Breast epithelium (tissue), 4 donors: Measurements from ENCODE around the gene HLA-DMA. TPM values are rescaled to one million over a fixed set of nuclear protein-coding genes. Genes with fewer than 3 reads are reported as not detected.
A peak's percentile ranks its signal among the peaks of the same experiment; 100 is the strongest.

ENCODE experiments used
- DNase-seq, 2 donors: peaks; one replicate each; pipeline ENCODE4 v3.0.0-alpha.2; 2019; ENCODE audit warnings: low spot score in 2 of 2
- H3K27ac ChIP-seq, 2 donors: fragments of 200-600 bp; sonication (generic) in 1 of 2; one replicate each; pipeline ENCODE4 v1.5.1; 2016 to 2019; ENCODE audit warnings: mild to moderate bottlenecking in 1 of 2
- H3K27me3 ChIP-seq, 2 donors: fragments of 200-600 bp; sonication (generic) in 1 of 2; one replicate each; pipeline versions ENCODE4 v1.5.1 to v1.6.0; 2017 to 2019; ENCODE audit warnings: control low read depth in 1 of 2, mild to moderate bottlenecking in 1 of 2
- H3K36me3 ChIP-seq: fragments of 200-600 bp; one replicate; pipeline ENCODE4 v1.5.1; 2019
- H3K4me1 ChIP-seq, 2 donors: fragments of 200-600 bp; sonication (generic); one replicate each; pipeline ENCODE4 v1.5.1; 2016 to 2019; ENCODE audit warnings: control low read depth in 1 of 2
- H3K4me3 ChIP-seq, 3 donors: fragments of 200-600 bp; sonication (generic); 1 replicate in 2 of 3; 2 replicates in 1 of 3; pipeline ENCODE4 v1.5.1; 2016 to 2019; ENCODE audit warnings: mild to moderate bottlenecking in 3 of 3, moderate library complexity in 2 of 3
- H3K9me3 ChIP-seq, 2 donors: fragments of 200-600 bp; sonication (generic) in 1 of 2; one replicate each; pipeline ENCODE4 v1.5.1; 2016 to 2019; ENCODE audit warnings: control low read depth in 1 of 2
- POLR2A ChIP-seq: fragments of 450-650 bp; IDR thresholded peaks from one replicate; pipeline ENCODE4 v1.6.1; 2016; ENCODE audit warnings: antibody characterized with exemption, mild to moderate bottlenecking, moderate library complexity
- POLR2AphosphoS5 ChIP-seq, 3 donors: sonication (generic); formaldehyde crosslinking; IDR thresholded peaks; one replicate each; pipeline ENCODE4 v1.6.1; 2017; ENCODE audit warnings: antibody characterized with exemption in 3 of 3
- intact Hi-C: fragments of 100-400 bp; cut with DNase I; formaldehyde crosslinking; loops from one replicate; pipeline ENCODE4 v1.15.1; 2023; ENCODE audit warnings: low total_unique reads
- total RNA-seq, 3 donors: library from RNA; depleted of rRNA; stranded (reverse); fragments of >200 nt; gene quantifications; one replicate each; pipeline ENCODE4 v1.1.0, GENCODE V29; 2016
- TF ChIP-seq, protein P1 (sequence below), 3 donors: fragments of 450-650 bp; IDR thresholded peaks; one replicate each; pipeline ENCODE4 v1.5.1; 2016 to 2017; ENCODE audit warnings: antibody characterized with exemption in 3 of 3, mild to moderate bottlenecking in 3 of 3, moderate library complexity in 3 of 3

HLA-DMA gene
- total RNA-seq, 3 donors from 2014 or later = 28.5 to 41.9 (median 30.9) TPM

DNA sequence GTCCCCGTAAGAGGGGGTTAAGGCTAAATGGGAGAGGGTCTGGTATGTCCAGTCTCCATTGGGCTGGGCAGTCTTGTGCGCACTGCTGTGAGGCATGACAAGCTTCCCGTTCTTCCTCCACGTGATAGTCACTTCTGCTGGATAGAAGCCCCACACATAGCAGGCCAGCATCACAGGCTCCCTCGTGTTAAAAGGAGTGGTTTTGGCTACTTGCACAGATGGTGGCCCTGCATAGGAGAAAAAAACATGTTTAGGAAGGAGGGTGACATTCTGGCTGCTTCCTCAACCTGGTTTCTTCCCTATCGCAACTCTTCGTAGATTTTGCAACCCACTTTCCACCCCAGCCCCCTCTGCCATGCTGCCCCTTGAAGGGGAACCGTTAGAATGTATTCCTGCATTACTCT, 15.7 kb downstream of the HLA-DMA start:
- no peaks in the 10 kb centered on the region for H3K4me1 ChIP-seq
- TF ChIP-seq POLR2AphosphoS5 (IDR thresholded peaks at IDR 0.05) = peak in 1 of 3 donors; percentile 27
- TF ChIP-seq, protein P1, sequence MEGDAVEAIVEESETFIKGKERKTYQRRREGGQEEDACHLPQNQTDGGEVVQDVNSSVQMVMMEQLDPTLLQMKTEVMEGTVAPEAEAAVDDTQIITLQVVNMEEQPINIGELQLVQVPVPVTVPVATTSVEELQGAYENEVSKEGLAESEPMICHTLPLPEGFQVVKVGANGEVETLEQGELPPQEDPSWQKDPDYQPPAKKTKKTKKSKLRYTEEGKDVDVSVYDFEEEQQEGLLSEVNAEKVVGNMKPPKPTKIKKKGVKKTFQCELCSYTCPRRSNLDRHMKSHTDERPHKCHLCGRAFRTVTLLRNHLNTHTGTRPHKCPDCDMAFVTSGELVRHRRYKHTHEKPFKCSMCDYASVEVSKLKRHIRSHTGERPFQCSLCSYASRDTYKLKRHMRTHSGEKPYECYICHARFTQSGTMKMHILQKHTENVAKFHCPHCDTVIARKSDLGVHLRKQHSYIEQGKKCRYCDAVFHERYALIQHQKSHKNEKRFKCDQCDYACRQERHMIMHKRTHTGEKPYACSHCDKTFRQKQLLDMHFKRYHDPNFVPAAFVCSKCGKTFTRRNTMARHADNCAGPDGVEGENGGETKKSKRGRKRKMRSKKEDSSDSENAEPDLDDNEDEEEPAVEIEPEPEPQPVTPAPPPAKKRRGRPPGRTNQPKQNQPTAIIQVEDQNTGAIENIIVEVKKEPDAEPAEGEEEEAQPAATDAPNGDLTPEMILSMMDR (IDR thresholded peaks at IDR 0.05) = no peak
- H3K27ac ChIP-seq = no peak overlapping the region
- no peaks in the 10 kb centered on the region for H3K36me3 ChIP-seq
- DNase-seq = no peak
- no peaks in the 10 kb centered on the region for H3K27me3 ChIP-seq
- H3K9me3 ChIP-seq = no peaks in the 10 kb centered on the region
- intact Hi-C loops = no loop called here
- H3K4me3 ChIP-seq = no peak overlapping the region

DNA sequence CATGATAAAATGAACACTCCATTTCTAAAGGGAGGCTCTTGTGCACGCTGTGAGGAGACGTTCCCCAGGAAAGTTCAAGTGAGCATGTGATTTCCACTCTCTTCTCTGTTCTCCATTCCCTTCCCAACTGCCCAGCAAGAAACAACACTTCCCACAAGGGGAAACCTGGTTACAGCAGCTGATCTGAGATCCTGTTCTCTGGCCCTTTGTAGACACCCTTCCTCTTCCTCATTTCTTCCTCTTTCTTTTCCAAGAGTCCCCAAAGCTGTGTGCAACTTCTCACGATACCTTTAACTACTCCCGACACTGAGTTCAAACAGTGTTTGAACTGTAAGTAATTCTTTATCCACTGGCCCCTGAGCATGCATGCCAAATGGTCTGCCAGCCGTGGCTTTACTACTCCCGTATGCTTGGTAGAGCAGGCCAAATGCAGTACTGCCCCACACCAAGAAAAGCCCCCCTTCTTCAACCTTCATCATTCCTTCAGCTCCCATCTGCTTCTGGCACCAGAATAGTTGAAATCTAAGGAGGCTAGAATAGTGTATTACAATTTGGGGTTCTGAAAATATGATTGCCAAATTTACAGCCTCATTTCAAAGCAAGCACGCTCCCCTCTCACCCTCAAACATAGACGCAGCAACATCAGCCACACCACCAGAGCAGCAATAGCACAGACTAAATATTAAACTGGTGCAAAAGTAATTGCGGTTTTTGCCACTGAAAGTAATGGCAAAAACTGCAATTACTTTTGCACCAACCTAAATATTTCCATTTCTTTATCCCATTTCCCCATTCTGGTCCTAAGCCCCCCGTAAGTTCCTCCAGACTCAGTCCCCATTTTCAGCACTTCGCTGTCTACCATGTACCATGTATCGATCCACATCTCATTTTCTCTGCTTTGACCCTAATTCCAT, 16.4 kb downstream of the HLA-DMA start:
- intact Hi-C loops = no loop called here
- no peak overlapping the region for H3K27ac ChIP-seq

DNA sequence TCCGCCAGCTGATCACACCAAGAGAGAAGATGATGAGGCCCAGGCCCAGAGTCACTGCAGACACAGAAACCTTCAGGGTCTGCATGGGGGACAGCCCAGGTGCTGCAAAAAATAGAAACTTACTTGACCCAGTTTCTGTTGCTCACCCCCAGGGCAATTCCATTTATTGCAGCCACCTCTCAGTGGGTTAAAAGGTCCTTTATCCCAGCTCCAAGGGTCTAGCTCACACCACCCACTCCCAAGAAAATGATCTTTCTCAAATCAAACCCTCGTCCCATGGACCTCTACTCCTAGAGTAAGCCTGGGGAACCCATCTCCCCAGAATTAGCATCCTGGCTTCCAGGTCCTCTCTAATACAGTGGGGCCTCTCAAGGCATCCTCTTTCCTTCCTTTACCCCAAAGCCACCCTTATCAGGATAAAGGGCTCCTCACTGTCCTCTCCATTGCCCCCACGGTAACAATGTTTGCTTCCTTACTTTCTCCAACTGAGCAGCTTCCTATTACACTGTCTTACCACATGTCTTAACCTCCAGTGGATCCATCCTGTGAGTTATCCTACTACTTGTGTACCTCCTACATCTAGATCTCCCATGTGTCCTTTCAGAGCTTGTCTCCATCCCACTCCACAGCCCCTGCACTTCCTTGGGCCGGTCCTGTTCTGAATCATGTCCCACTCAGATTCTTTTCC, 17.2 kb downstream of the HLA-DMA start:
- no peaks in the 10 kb centered on the region for H3K9me3 ChIP-seq
- no peaks in the 10 kb centered on the region for H3K36me3 ChIP-seq
- intact Hi-C loops = no loop called here
- no peaks in the 10 kb centered on the region for H3K4me1 ChIP-seq
- TF ChIP-seq, protein P1 (IDR thresholded peaks at IDR 0.05) = no peak
- no peak for TF ChIP-seq POLR2AphosphoS5 (IDR thresholded peaks at IDR 0.05)
- TF ChIP-seq POLR2A = no peak
- H3K4me3 ChIP-seq = no peak overlapping the region
- DNase-seq = no peak
- no peak overlapping the region for H3K27ac ChIP-seq
- H3K27me3 ChIP-seq = no peaks in the 10 kb centered on the region

More for the DNA sequence above, 16.4 kb downstream of the HLA-DMA start:
- H3K4me3 ChIP-seq = no peak overlapping the region
- no peaks in the 10 kb centered on the region for H3K36me3 ChIP-seq
- no peaks in the 10 kb centered on the region for H3K9me3 ChIP-seq
- H3K27me3 ChIP-seq = no peaks in the 10 kb centered on the region
- DNase-seq = no peak
- no peaks in the 10 kb centered on the region for H3K4me1 ChIP-seq
- TF ChIP-seq POLR2AphosphoS5 (IDR thresholded peaks at IDR 0.05) (no peak), POLR2A (no peak)
- TF ChIP-seq, protein P1 (IDR thresholded peaks at IDR 0.05) = no peak

DNA sequence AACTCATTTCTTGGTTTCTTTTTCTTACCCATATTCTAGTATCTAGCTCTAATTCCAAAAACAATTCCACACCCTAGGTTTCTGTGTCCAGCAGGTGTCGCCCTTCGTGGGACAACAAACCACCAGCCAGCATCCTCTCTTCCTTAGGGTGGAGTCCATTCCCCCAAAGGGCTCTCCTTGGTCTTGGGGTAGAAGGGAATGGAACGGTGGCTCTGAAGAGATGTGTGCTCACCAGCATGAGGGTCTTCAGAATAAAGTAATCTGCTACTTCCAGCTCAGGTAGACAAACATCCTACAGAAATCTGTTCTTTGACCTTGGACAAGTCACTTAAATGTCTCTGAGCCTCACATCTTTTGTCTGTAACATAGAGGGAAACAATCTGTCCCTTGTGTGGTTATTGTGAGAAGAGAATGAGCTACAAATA, 19.2 kb downstream of the HLA-DMA start:
- DNase-seq = peak; percentile 58 to 72
- peak in 1 of 3 donors; percentile 49 for TF ChIP-seq POLR2AphosphoS5 (IDR thresholded peaks at IDR 0.05)
- no peak for TF ChIP-seq POLR2A
- TF ChIP-seq, protein P1 (IDR thresholded peaks at IDR 0.05) = peak; percentile 36 to 76 (median 69)
- no peak overlapping the region for H3K27ac ChIP-seq
- no peaks in the 10 kb centered on the region for H3K4me1 ChIP-seq
- intact Hi-C loops = no loop called here
- H3K9me3 ChIP-seq = no peaks in the 10 kb centered on the region
- H3K27me3 ChIP-seq = no peaks in the 10 kb centered on the region
- no peaks in the 10 kb centered on the region for H3K36me3 ChIP-seq
- no peak overlapping the region for H3K4me3 ChIP-seq
